ENCODE data around the gene RAB2B.

RAB2B gene

DNA sequence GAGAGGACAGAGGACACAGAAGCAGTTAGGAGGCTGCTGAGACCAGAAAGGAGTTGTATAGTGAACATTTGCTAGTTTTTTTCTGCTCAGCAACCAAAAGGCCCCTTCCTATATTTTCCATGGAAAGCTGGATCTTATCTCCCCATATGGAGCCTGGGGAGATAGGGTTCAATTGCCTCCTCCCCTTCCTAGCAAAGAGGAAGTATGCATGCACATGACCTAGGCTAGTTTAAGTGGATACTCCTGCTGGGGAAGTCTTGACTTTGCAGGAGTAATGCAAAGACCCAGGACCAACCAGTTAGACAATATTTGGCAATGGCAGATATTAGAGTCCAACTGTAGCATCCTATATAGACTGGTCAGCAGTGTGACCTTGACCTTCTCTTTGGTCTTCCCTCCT lies 35.9 kb downstream of the RAB2B start:
- Histone ChIP-seq H3K9ac (ENCODE audit: insufficient read length, low read depth) (no peak overlapping the region), H3K27me3 (ENCODE audit: insufficient read depth, insufficient read length) (no peaks in the 10 kb centered on the region), H3K4me3 (ENCODE audit: insufficient read length, low read depth) (no peak overlapping the region), H3K9me3 (ENCODE audit: insufficient read depth, low read length) (no peaks in the 10 kb centered on the region), H3K36me3 (ENCODE audit: insufficient read depth, insufficient read length, low read length) (no peaks in the 10 kb centered on the region), H3K4me1 (ENCODE audit: insufficient read depth, insufficient read length) (no peaks in the 10 kb centered on the region)
- no peak for DNase-seq (ENCODE audit: low read depth, low spot score)
- TF ChIP-seq SUZ12 (IDR thresholded peaks at IDR 0.05; ENCODE audit: extremely low read depth, insufficient read depth, insufficient read length), result no peak
- no peak for TF ChIP-seq ZNF274 (IDR thresholded peaks at IDR 0.05; ENCODE audit: low read depth, low read length)
- no peak for TF ChIP-seq YY1 (IDR thresholded peaks at IDR 0.05; ENCODE audit: insufficient read depth, insufficient read length)

DNA sequence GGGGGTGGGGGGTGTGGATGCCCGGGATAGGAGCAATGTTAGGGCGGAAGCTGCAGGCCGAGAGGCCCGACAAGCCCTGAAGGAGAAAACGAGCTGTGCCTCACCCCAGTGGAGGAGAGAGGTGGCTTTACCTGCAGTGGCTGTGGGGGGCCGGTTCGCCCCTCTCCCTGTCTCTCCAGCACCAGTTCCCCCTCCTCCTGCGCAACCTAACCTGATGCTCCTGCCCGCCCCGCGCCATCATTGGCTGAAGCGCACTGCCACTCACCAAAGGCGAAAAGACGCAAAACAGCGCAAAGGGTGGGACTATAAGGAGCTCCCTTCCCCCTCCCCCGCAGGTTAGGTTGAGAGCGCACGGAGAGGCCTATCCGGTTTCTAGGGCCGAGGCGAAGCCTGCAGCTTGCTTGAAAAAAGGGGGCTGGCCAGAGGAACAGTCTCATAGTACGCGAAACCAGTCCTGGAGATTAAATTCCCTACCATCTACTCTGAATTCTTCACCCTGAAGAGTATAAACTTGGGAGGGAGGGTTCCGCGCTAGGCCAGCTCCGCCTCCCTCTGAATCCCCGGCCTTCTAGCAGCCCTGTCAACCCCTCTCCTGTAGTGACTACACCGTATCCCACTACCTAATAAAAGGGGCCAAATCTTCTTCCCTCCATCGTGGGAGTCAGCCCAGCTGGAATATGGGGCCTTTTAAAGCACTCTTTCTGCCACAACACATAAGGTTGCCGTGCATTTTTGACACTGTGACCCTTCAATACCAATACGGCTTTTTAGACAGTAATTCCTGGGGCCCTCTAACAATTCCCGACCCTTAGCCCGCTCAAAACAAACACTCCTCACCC lies 39.5 kb downstream of the RAB2B start:
- H3K4me1 ChIP-seq (ENCODE audit: insufficient read depth, insufficient read length), result no peaks in the 10 kb centered on the region
- peaks cover 15% of the 10 kb centered on the region for H3K36me3 ChIP-seq (ENCODE audit: insufficient read depth, insufficient read length, low read length)
- H3K27me3 ChIP-seq (ENCODE audit: insufficient read depth, insufficient read length), result no peaks in the 10 kb centered on the region
- H3K4me3 ChIP-seq (ENCODE audit: insufficient read length, low read depth), result peak overlapping the region; percentile 68
- peak; percentile 94 for DNase-seq (ENCODE audit: low read depth, low spot score)
- TF ChIP-seq SUZ12 (IDR thresholded peaks at IDR 0.05; ENCODE audit: extremely low read depth, insufficient read depth, insufficient read length) (no peak), YY1 (IDR thresholded peaks at IDR 0.05; ENCODE audit: insufficient read depth, insufficient read length) (no peak), ZNF274 (IDR thresholded peaks at IDR 0.05; ENCODE audit: low read depth, low read length) (no peak)
- no peaks in the 10 kb centered on the region for H3K9me3 ChIP-seq (ENCODE audit: insufficient read depth, low read length)
- H3K9ac ChIP-seq (ENCODE audit: insufficient read length, low read depth), result peak overlapping the region; percentile 87

DNA sequence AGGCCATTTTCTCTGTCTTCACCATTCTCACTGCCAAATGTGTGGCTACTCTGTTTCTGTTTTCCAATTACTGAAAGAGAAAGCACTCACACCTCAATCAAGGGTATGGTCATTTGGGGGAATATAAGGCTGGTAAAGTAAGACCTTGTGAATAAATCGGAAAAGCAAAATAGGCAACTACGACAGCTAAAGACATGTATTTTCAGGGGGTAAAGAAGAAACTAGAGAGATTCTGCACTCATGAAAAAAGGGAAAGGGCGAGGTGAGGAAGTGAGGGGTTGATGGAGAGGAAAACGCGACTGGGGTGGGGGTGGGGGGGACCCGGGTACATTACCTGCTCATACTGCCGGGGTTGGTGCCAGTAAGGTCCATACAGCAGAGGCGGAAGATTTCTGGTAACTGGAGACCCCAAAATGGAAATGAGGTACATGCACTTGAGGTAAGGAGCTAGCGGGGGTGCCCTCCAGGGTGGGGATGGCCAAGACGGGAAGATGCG lies 40.1 kb downstream of the RAB2B start:
- no peaks in the 10 kb centered on the region for H3K27me3 ChIP-seq (ENCODE audit: insufficient read depth, insufficient read length)
- TF ChIP-seq YY1 (IDR thresholded peaks at IDR 0.05; ENCODE audit: insufficient read depth, insufficient read length) (no peak), SUZ12 (IDR thresholded peaks at IDR 0.05; ENCODE audit: extremely low read depth, insufficient read depth, insufficient read length) (no peak), ZNF274 (IDR thresholded peaks at IDR 0.05; ENCODE audit: low read depth, low read length) (no peak)
- no peak for DNase-seq (ENCODE audit: low read depth, low spot score)
- H3K36me3 ChIP-seq (ENCODE audit: insufficient read depth, insufficient read length, low read length), result peaks cover 18% of the 10 kb centered on the region
- H3K9ac ChIP-seq (ENCODE audit: insufficient read length, low read depth), result peak overlapping the region; percentile 87
- H3K9me3 ChIP-seq (ENCODE audit: insufficient read depth, low read length), result no peaks in the 10 kb centered on the region
- H3K4me3 ChIP-seq (ENCODE audit: insufficient read length, low read depth), result peak overlapping the region; percentile 68
- no peaks in the 10 kb centered on the region for H3K4me1 ChIP-seq (ENCODE audit: insufficient read depth, insufficient read length)

DNA sequence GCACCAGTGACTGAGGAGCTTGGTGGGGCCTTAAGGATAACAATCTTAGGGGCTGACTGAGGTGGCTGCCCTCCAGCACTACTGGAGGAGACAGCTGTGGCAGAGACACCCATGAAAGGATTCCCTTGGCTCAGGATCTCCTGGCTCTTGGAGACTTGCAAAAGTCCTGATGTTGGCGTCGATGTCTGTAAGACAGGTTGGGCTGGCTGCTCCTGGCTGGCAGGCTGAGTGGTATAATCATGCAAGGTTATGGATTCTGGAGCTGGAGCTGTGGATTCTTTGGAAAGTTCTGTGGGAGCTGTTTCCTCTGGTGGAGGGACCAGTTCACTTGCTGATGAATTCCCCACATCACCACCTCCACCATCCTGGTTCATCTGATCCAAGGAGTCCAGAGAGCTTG lies 45.6 kb downstream of the RAB2B start:
- Histone ChIP-seq H3K9ac (ENCODE audit: insufficient read length, low read depth) (no peak overlapping the region), H3K9me3 (ENCODE audit: insufficient read depth, low read length) (no peaks in the 10 kb centered on the region), H3K36me3 (ENCODE audit: insufficient read depth, insufficient read length, low read length) (peaks cover 73% of the 10 kb centered on the region), H3K4me1 (ENCODE audit: insufficient read depth, insufficient read length) (no peaks in the 10 kb centered on the region), H3K4me3 (ENCODE audit: insufficient read length, low read depth) (no peak overlapping the region), H3K27me3 (ENCODE audit: insufficient read depth, insufficient read length) (no peaks in the 10 kb centered on the region)
- TF ChIP-seq ZNF274 (IDR thresholded peaks at IDR 0.05; ENCODE audit: low read depth, low read length) (no peak), SUZ12 (IDR thresholded peaks at IDR 0.05; ENCODE audit: extremely low read depth, insufficient read depth, insufficient read length) (no peak), YY1 (IDR thresholded peaks at IDR 0.05; ENCODE audit: insufficient read depth, insufficient read length) (no peak)
- no peak for DNase-seq (ENCODE audit: low read depth, low spot score)

DNA sequence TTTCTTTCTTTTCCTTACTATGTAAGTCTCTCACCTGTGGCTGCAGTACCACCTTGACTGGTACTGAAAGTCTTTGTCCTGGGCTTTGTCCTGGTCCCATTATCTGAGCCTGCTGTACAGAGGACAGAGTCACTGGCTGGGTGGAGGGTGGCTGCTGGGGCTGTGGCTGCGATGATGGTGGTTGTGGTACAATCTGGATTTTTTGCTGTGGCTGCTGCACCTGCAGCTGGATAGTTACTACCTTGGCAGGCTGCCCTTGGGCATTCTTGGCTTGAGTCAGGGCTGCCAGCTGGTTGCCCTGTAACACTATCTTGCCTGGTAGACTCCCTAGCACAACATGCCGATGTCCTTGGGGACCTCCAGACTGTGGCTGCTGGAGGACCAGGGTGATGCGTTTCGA lies 47.8 kb downstream of the RAB2B start:
- Histone ChIP-seq H3K27me3 (ENCODE audit: insufficient read depth, insufficient read length) (no peaks in the 10 kb centered on the region), H3K36me3 (ENCODE audit: insufficient read depth, insufficient read length, low read length) (peaks cover 89% of the 10 kb centered on the region), H3K9ac (ENCODE audit: insufficient read length, low read depth) (no peak overlapping the region), H3K4me1 (ENCODE audit: insufficient read depth, insufficient read length) (no peaks in the 10 kb centered on the region), H3K4me3 (ENCODE audit: insufficient read length, low read depth) (no peak overlapping the region), H3K9me3 (ENCODE audit: insufficient read depth, low read length) (no peaks in the 10 kb centered on the region)
- no peak for DNase-seq (ENCODE audit: low read depth, low spot score)
- TF ChIP-seq ZNF274 (IDR thresholded peaks at IDR 0.05; ENCODE audit: low read depth, low read length) (no peak), YY1 (IDR thresholded peaks at IDR 0.05; ENCODE audit: insufficient read depth, insufficient read length) (no peak), SUZ12 (IDR thresholded peaks at IDR 0.05; ENCODE audit: extremely low read depth, insufficient read depth, insufficient read length) (no peak)

DNA sequence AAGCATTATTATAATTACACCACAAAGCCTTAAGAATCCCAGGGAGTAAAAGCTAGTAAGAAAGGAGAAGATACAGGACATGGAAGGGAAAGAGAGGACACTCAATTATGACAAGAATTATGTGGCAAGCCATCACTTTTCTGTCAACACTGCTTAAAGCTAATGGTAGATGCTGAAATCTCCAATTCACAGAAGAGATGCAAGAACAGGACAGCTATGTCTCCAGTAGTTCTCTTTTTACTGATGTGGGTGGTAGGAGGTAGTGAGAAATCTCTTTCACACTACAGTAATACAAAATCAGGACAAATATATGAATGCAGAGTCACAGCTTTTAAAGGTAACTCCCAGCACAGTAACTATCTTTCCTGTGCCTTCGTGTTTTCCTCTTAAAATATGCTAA lies 50.1 kb downstream of the RAB2B start:
- no peaks in the 10 kb centered on the region for H3K4me1 ChIP-seq (ENCODE audit: insufficient read depth, insufficient read length)
- H3K27me3 ChIP-seq (ENCODE audit: insufficient read depth, insufficient read length), result no peaks in the 10 kb centered on the region
- DNase-seq (ENCODE audit: low read depth, low spot score), result no peak
- no peak overlapping the region for H3K9ac ChIP-seq (ENCODE audit: insufficient read length, low read depth)
- H3K4me3 ChIP-seq (ENCODE audit: insufficient read length, low read depth), result no peak overlapping the region
- TF ChIP-seq YY1 (IDR thresholded peaks at IDR 0.05; ENCODE audit: insufficient read depth, insufficient read length) (no peak), ZNF274 (IDR thresholded peaks at IDR 0.05; ENCODE audit: low read depth, low read length) (no peak), SUZ12 (IDR thresholded peaks at IDR 0.05; ENCODE audit: extremely low read depth, insufficient read depth, insufficient read length) (no peak)
- H3K9me3 ChIP-seq (ENCODE audit: insufficient read depth, low read length), result no peaks in the 10 kb centered on the region
- peaks cover 93% of the 10 kb centered on the region for H3K36me3 ChIP-seq (ENCODE audit: insufficient read depth, insufficient read length, low read length)

DNA sequence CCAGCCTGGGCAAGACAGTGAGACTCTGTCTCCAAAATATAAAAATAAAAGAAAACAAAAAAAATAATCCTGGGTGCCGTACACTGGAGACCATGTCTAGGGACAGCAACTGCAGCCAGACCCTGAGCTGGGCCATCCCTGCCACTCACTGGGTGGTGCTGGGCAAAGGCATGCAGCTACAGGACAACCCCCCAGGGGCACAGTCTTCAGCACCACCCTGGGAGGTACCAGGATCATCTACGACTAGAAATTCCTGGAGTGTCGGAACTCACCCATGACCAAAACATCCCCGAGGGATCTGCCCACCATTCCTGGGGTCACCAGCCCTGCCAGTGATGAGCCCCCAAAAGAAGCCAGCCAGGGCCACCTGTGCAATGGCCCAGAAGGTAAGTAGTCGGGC lies 57.2 kb downstream of the RAB2B start:
- Histone ChIP-seq H3K9ac (ENCODE audit: insufficient read length, low read depth) (no peak overlapping the region), H3K4me3 (ENCODE audit: insufficient read length, low read depth) (no peak overlapping the region), H3K9me3 (ENCODE audit: insufficient read depth, low read length) (no peaks in the 10 kb centered on the region), H3K36me3 (ENCODE audit: insufficient read depth, insufficient read length, low read length) (peaks cover 58% of the 10 kb centered on the region), H3K4me1 (ENCODE audit: insufficient read depth, insufficient read length) (no peaks in the 10 kb centered on the region), H3K27me3 (ENCODE audit: insufficient read depth, insufficient read length) (no peaks in the 10 kb centered on the region)
- TF ChIP-seq ZNF274 (IDR thresholded peaks at IDR 0.05; ENCODE audit: low read depth, low read length), result no peak
- TF ChIP-seq YY1 (IDR thresholded peaks at IDR 0.05; ENCODE audit: insufficient read depth, insufficient read length), result no peak
- TF ChIP-seq SUZ12 (IDR thresholded peaks at IDR 0.05; ENCODE audit: extremely low read depth, insufficient read depth, insufficient read length), result no peak
- no peak for DNase-seq (ENCODE audit: low read depth, low spot score)
